Measurements from ENCODE around the gene TMEM134. TPM values are rescaled to one million over a fixed set of nuclear protein-coding genes. Genes with fewer than 3 reads are reported as not detected.

The TMEM134 gene
- total and polyA plus RNA-seq, 9 of the 15 experiments (the other 6 are each of a cell fraction or from before 2014, with no cell fraction given): 0.63 to 48.4 (median 10.7) TPM

DNA sequence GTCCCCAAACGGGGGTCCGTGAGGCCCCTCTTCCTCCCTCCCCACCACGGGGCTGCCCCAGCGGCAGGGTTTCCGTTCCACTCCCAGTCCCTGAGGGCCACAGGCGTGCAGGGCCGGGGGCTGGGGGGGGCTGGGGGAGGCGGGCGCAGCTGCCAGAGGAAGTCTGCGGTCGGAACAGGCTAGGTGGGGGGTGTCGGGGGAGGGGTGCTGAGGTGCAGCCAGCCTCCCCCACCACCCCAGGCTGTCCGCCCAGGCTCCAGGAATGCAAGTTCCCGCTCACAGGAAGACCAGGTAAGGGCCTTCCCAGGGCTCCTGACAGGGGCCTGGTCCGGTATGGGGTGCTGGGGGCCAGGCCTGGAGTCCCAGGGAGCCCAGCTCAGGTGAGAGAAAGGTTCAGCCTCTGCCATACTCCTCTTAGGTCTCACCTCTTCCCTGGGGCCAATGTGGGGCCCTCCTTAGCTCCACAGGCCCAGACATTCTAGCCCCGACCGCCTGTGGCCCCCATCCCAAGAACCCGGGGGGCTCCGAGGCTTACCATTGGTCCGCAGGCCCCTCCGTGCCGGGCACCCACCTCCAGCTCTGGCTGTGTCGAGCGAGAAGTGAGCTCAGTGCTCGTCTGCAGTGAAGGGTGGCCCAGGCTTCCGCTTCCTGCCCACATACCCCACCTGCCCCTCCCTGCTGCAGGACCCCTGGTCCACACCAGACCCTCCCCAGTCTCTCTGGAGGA, 31.8 kb downstream of the TMEM134 start, which contains the start of gene PTPRCAP (continued):
- TF ChIP-seq, protein P1, sequence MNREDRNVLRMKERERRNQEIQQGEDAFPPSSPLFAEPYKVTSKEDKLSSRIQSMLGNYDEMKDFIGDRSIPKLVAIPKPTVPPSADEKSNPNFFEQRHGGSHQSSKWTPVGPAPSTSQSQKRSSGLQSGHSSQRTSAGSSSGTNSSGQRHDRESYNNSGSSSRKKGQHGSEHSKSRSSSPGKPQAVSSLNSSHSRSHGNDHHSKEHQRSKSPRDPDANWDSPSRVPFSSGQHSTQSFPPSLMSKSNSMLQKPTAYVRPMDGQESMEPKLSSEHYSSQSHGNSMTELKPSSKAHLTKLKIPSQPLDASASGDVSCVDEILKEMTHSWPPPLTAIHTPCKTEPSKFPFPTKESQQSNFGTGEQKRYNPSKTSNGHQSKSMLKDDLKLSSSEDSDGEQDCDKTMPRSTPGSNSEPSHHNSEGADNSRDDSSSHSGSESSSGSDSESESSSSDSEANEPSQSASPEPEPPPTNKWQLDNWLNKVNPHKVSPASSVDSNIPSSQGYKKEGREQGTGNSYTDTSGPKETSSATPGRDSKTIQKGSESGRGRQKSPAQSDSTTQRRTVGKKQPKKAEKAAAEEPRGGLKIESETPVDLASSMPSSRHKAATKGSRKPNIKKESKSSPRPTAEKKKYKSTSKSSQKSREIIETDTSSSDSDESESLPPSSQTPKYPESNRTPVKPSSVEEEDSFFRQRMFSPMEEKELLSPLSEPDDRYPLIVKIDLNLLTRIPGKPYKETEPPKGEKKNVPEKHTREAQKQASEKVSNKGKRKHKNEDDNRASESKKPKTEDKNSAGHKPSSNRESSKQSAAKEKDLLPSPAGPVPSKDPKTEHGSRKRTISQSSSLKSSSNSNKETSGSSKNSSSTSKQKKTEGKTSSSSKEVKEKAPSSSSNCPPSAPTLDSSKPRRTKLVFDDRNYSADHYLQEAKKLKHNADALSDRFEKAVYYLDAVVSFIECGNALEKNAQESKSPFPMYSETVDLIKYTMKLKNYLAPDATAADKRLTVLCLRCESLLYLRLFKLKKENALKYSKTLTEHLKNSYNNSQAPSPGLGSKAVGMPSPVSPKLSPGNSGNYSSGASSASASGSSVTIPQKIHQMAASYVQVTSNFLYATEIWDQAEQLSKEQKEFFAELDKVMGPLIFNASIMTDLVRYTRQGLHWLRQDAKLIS (CRISPR knock-in tag; IDR thresholded peaks at IDR 0.05): peak; percentile 26; the same call in 1 of the 2 replicates
- TF ChIP-seq, protein P2, sequence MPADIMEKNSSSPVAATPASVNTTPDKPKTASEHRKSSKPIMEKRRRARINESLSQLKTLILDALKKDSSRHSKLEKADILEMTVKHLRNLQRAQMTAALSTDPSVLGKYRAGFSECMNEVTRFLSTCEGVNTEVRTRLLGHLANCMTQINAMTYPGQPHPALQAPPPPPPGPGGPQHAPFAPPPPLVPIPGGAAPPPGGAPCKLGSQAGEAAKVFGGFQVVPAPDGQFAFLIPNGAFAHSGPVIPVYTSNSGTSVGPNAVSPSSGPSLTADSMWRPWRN (IDR thresholded peaks at IDR 0.05; ENCODE audit: low read depth): no peak
- TF ChIP-seq, protein P3, sequence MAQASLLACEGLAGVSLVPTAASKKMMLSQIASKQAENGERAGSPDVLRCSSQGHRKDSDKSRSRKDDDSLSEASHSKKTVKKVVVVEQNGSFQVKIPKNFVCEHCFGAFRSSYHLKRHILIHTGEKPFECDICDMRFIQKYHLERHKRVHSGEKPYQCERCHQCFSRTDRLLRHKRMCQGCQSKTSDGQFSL (CRISPR knock-in tag; IDR thresholded peaks at IDR 0.05): peak; percentile 80; the same call in 1 of the 2 replicates
- TF ChIP-seq, protein P3 (tag; IDR thresholded peaks at IDR 0.05): peak in 1 of 2 experiments; percentile 56; a peak in 1 of 4 replicates
- TF ChIP-seq RBM22 (IDR thresholded peaks at IDR 0.05; ENCODE audit: low read depth, low read length, poor library complexity, severe bottlenecking): peak; percentile 51

Data from K562 (cell line).